WERI-Rb-1 (cell line): ENCODE data around the gene CATSPER3.

Source experiments
- DNase-seq: peaks from one replicate; pipeline ENCODE4 v3.0.0-alpha.2; 2020
- H3K27ac ChIP-seq: fragments of 250-450 bp; sonication (Bioruptor Pico); 2 replicates; pipeline ENCODE4 v1.5.1; 2020; ENCODE audit warnings: mild to moderate bottlenecking, moderate library complexity
- H3K27me3 ChIP-seq: fragments of 250-450 bp; sonication (Bioruptor Pico); 2 replicates; pipeline ENCODE4 v1.5.1; 2021; ENCODE audit warnings: mild to moderate bottlenecking, low read depth, moderate library complexity; ENCODE audit not compliant: insufficient read depth, severe bottlenecking
- H3K36me3 ChIP-seq: fragments of 250-450 bp; sonication (Bioruptor Pico); 2 replicates; pipeline ENCODE4 v1.5.1; 2020; ENCODE audit warnings: mild to moderate bottlenecking, moderate library complexity
- H3K4me3 ChIP-seq: 2 replicates; pipeline ENCODE4 v1.5.1; 2011; ENCODE audit warnings: low read depth, mild to moderate bottlenecking, control low read depth, low read length
- H3K9me3 ChIP-seq: fragments of 250-450 bp; sonication (Bioruptor Pico); 2 replicates; pipeline ENCODE4 v1.5.1; 2021; ENCODE audit warnings: mild to moderate bottlenecking, moderate library complexity; ENCODE audit not compliant: severe bottlenecking
- CTCF ChIP-seq: IDR thresholded peaks from 2 replicates; pipeline ENCODE4 v1.5.1; 2011; ENCODE audit warnings: low read depth, mild to moderate bottlenecking, control low read depth, inconsistent platforms, low read length

Gene CATSPER3

GRCh38 chr5:135038813-135039270 is 71.1 kb downstream of the CATSPER3 start:
- no peaks in the 10 kb centered on the region for H3K9me3 ChIP-seq
- DNase-seq: no peak
- no peak for TF ChIP-seq CTCF
- no peaks in the 10 kb centered on the region for H3K36me3 ChIP-seq
- H3K27me3 ChIP-seq: no peaks in the 10 kb centered on the region
- peak overlapping the region; percentile 43; the same call in 1 of the 2 replicates for H3K4me3 ChIP-seq
- H3K27ac ChIP-seq: no peak overlapping the region

GRCh38 chr5:135039271-135040033 is 71.7 kb downstream of the CATSPER3 start:
- DNase-seq: no peak
- Histone ChIP-seq H3K27me3 (no peaks in the 10 kb centered on the region), H3K4me3 (peak overlapping the region; percentile 43), H3K9me3 (no peaks in the 10 kb centered on the region), H3K36me3 (no peaks in the 10 kb centered on the region), H3K27ac (0 out of 2 replicates have a peak overlapping the region, but pooled peaks have one; percentile 18)
- TF ChIP-seq CTCF: no peak

- DNase-seq: no peak
- no peaks in the 10 kb centered on the region for H3K27me3 ChIP-seq
- no peak for TF ChIP-seq CTCF
- H3K27ac ChIP-seq: no peak overlapping the region
- no peak overlapping the region for H3K4me3 ChIP-seq
- H3K36me3 ChIP-seq: no peaks in the 10 kb centered on the region
- H3K9me3 ChIP-seq: no peaks in the 10 kb centered on the region
These were observed 72.3 kb downstream of the CATSPER3 start for GRCh38 chr5:135040034-135040332.

DNA sequence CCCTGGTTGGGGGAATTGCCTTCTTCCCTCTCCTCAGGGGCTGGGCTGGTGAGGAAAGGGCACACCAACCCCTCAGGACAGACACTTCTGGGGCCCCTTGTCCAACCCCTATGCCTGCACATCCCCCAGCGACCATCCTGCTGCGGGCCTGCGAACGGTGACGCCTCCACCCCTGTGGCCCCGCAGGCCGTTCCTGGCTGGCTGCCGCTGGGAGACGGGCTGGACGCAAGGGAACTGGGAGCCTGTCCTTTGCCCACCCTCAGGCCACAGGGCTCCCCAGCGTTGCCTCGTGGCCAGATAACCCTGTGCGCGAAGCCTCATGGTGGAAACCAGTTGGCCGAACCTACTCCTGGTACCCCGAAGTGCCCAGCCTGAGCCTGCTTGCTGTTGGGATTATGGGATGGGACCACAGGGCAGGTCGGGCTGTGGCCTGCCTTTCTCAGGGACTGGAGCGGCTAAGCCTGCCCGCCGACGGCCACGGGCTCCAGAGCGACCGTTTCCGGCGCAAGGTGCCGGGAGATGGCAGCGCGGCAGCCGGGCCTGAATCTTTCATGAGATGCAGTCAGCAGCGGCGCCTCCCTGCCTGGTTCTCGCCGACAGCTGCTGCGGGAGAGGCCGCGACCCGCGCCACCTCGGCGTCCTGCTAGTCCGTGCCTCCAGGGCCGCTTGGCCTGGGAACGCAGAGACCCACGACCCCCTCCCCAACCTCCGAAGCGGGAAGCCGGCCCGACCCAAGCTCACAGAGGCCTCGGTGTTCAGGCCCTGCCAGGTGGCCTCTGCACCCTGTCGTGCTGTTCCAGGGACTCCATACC is 72.8 kb downstream of the CATSPER3 start:
- Histone ChIP-seq H3K27me3 (no peaks in the 10 kb centered on the region), H3K27ac (no peak overlapping the region), H3K36me3 (no peaks in the 10 kb centered on the region), H3K4me3 (no peak overlapping the region), H3K9me3 (no peaks in the 10 kb centered on the region)
- no peak for TF ChIP-seq CTCF
- no peak for DNase-seq

DNA sequence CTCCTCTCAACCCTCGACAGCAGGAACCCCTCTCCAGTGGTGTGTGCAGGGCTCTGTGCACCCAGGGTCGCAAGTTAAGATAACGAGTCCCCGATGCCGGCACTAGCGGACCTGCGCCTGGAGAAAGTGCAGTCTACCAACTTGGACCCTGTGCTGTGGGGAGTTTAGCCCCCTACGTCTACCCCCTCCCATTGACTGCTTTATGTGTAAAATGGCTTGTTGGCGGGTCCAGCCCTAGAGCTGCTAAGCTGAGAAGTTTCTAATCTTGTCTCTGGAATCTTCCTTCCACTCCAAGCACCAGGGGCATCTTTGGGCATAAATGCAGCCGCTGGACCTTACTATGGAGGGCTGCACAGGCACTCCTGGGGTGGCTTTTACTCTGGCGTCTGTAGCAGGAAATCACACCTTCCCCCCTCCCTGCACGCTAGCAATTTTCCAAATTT is 73.5 kb downstream of the CATSPER3 start:
- Histone ChIP-seq H3K4me3 (no peak overlapping the region), H3K9me3 (no peaks in the 10 kb centered on the region), H3K27me3 (no peaks in the 10 kb centered on the region), H3K27ac (no peak overlapping the region), H3K36me3 (no peaks in the 10 kb centered on the region)
- no peak for DNase-seq
- TF ChIP-seq CTCF: no peak
